Tongue (tissue), 2 donors: ENCODE results near the gene MRPL10. TPM values are rescaled to one million over a fixed set of nuclear protein-coding genes. Genes with fewer than 3 reads are reported as not detected.

Source experiments
- DNase-seq: peaks from one replicate; pipeline ENCODE4 v3.0.0-alpha.2; 2015
- total RNA-seq: library from RNA; depleted of rRNA; stranded (reverse); fragments of >200 nt; gene quantifications from one replicate; pipeline ENCODE4 v1.2.3, GENCODE V29; 2014

MRPL10 gene
- total RNA-seq, 1 donor from 2014 or later = 16.1 TPM

DNA sequence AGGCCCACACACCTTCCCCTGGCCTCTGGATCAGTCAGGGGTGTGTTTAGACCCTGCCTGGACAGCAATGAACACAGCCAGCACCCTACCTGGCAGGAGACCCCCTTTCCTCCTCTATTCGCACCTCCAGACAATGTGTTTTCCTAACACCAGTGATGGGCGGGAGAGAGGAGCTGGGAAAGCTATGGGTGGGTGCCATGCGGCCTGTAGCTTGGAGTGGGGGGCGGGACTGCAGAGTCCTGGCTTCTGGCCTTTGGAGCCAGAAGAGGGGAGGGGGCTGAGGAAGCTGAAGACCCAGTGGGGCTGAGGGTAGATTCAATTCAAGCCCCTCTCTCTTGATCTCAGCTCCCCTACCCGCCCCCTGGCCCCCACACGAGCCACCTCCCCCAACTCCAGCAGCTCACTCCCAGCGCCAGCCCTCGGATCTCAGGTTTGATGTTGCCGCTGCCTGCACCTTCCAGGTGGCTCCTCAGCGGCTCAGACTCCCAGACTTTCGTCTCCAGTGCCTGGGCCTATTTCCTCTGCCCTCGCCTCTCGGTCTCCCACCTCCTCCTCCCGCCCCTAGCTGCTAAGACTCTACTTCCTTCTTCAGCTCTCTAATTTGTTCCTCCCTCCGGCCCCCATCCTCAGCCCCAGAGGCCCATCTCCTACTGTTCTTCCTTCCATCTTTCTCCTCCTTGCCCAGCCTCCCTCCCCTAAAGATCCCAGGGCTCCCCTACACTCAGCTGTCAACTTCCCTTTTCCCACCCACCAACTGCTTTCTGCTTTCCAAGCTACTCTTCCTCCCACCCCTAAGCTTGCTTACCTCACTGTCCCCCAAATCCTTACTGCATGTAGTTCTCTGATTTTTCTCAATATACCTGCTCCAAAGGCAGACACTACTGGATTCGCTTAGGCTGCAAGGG lies 26.5 kb upstream of the MRPL10 start:
- DNase-seq = no peak

- DNase-seq = no peak
Observed at GRCh38 chr17:47856830-47857229, 25.5 kb upstream of the MRPL10 start.

DNA sequence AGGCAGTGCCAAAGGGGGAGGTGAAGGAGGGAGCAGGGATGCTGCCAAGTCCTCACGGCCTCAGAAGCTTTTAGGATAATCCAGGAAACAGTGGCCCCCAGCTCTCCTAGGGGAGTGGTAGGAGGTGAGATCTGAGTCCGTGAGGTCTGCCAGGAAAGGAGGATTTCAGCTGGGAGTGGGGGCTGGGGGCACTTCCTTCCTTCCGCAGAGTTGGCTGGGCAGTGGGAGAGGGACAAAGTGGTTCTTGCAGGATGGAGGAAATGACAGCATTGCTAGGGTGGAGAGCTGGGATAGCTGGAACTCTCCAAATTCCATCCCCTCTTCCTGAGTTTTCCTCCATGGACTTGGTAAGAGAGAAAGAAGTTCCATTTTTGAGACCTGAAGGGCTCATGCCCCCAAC lies 24.4 kb upstream of the MRPL10 start:
- no peak for DNase-seq

DNA sequence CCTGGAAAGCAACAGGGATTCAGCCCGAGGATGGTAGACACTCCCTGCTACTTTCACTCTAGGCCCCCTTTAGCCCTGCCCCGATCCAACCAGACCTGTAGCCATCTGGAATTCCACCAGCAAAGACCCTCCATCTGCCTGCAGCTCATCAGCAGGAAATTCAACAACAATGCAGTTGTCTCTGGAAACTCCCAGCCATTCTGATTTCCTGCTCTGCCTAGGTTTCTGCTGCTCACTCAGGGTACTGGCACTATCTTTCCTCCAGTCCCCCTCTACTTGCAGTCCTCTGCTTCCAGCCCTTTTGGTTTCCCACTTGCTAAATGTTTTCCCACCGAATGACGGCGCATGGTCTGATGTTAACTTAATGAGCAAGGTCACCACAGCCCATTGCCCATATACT lies 22.3 kb upstream of the MRPL10 start:
- no peak for DNase-seq

GRCh38 chr17:47852113-47852949 lies 21.0 kb upstream of the MRPL10 start:
- DNase-seq = no peak

- no peak for DNase-seq
Observed at GRCh38 chr17:47851764-47852112, 20.4 kb upstream of the MRPL10 start.

GRCh38 chr17:47850692-47851573 lies 19.6 kb upstream of the MRPL10 start, which contains the start of gene SP6:
Gene SP6, minus strand, starts transcription at chr17:47851163. Its CDS starts 2,734 bp downstream, at chr17:47848429.
- peak; percentile 43 for DNase-seq

DNA sequence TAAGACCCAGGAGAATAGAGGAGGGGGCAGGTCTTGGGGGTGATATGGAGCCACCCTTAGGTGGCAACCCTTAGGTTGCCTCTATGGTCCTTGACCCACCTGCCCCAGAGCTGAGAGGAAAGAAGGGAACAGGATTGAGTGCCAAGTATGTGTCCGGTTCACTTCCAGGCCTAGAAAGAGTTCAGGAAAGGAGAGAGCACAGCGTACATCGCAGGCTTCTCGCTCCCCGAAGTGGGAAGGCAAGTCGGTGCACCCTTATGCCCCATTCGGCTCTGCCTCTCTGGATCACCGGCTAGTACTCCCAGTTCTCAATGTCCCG lies 19.0 kb upstream of the MRPL10 start:
- DNase-seq = no peak

DNA sequence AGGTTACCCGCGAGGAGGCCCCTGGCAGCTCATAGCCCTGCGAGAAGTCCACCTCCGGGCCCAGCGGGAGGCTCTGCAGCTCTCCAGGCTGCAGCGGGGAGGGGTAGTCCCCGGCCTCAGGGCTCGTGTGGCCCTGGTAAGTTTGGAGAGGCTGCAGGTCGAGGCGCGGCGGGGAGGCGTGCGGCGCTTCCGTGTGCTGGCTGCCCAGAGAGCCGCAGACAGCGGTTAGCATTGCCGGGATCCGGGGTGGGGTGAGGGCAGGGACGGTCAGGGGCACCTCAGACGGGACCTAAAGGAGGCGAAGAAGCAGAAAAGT lies 16.8 kb upstream of the MRPL10 start:
- no peak for DNase-seq

- no peak for DNase-seq
Observed at GRCh38 chr17:47847341-47848197, 16.2 kb upstream of the MRPL10 start.

GRCh38 chr17:47846716-47847340 lies 15.5 kb upstream of the MRPL10 start:
- DNase-seq = no peak

DNA sequence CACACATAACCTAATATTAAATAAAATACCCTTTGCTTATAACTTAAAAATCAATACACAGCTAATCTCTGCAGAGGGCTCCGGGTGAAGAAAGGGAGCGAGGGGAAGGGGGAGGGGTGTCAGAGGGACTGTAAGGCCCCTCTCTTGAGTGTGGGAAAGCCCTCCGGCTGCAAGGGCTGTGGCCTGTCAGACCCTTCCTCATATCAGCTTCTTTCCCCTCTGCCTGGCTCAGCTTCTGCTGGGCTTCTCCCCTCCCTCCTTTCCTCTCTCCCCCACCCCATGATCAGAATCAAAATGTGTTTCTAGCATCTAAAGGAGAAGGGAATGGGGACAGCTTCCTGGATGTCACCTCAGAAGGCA lies 14.4 kb upstream of the MRPL10 start:
- DNase-seq = no peak

GRCh38 chr17:47844814-47845715 lies 13.7 kb upstream of the MRPL10 start:
- no peak for DNase-seq

DNA sequence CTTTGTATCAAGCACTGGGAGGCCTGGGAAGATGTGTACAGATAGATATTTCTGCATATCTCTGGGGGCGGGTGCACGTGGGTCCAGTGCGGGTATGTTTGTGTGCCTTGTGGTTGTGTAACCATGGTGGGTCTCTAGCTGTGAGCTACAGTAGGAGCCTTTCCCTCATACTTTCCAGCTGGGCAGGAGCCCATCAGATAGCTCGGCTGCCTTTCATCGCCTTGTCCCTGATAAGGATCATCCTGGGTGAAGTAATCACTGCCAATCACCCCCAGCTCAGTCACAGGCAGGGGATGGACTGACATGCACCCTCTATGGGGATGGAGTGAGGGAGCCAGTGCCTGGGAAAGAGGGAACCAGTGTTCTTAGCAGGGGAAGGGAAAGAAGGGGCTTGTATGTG lies 12.9 kb upstream of the MRPL10 start:
- DNase-seq = no peak

GRCh38 chr17:47843391-47843730 lies 12.0 kb upstream of the MRPL10 start:
- no peak for DNase-seq

- DNase-seq = no peak
Observed at GRCh38 chr17:47841488-47842291, 10.3 kb upstream of the MRPL10 start.

DNA sequence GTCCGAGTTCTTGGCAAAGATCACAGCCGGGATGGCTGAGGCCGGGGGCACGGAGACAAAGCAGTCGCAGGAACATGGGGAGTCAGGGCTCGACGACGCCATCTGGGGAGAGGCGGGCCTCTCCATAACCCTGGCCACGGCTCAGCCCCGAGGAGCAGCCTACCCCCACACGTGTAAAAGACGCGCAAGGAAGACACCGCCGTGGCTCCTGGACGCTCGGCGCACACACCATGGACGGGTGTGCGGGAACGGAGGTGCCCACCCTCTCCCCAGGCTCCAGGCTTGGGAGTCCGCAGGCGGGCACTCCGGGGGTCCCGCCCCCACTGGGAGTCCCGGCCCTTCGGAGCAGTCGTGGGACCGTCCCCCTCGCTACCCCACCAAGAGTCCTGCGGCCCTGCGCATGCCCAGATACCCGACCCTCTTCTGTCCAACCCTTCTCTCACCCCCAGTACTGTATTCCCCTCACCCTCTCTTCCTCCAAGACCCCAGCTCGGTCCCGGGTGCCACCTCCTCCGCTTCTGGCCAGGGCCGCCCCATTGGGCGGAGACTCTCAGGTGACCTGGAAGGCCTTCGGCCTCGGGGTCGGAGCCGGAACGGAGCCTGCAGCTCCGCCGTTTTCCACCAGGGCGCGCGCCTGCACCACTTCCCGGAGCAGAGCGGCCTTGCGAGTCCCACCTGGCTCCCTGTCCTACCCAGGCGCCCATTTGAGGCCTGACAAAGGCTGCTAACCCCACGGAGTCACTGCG lies 9.6 kb upstream of the MRPL10 start, which contains the start of gene SCRN2:
SCRN2 (minus strand) TSS at position 532 of the 746 bp plus-strand sequence; CDS start at position 102, 430 bp downstream.
- peak; percentile 92 for DNase-seq

- no peak for DNase-seq
Observed at GRCh38 chr17:47840001-47840741, 8.8 kb upstream of the MRPL10 start.
